GM12874 (cell line): ENCODE results near the gene DKK3.

Experiments
- TF ChIP-seq, protein P1 (sequence below): IDR thresholded peaks from 2 replicates; pipeline ENCODE4 v1.5.1; 2011; ENCODE audit warnings: low read depth, mild to moderate bottlenecking, control low read depth, low read length, moderate library complexity; ENCODE audit not compliant: insufficient read depth

DKK3 gene

DNA sequence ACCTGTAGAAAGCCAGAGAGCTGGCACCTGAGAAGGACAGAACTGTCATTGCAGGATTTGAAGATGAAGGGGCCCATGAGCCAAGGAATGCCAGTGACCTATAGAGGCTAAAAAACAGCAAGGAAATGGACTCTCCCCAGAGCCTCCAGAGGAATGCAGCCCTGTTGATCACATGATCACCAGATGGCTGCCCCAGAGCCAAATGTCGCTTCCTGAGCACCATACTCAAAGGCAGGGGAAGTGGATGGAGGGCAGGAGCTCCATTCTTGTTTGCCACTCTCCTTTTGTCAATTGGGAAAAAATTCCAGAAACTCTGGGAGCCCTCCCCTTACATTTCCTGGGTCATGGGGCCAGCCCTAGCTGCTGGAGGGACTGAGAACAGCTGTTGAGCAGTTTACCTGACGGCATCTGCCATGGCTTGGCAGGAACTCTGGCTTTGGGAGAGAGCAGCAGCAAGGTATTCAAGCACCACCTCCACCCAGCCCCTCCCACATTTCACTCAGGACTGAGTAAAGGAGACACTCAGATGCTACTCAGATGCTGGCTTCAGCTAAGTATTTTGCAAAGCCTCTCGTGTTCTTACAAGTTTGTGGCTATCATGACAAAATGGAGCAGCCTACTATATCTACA is 46.9 kb downstream of the DKK3 start:
- TF ChIP-seq, protein P1, sequence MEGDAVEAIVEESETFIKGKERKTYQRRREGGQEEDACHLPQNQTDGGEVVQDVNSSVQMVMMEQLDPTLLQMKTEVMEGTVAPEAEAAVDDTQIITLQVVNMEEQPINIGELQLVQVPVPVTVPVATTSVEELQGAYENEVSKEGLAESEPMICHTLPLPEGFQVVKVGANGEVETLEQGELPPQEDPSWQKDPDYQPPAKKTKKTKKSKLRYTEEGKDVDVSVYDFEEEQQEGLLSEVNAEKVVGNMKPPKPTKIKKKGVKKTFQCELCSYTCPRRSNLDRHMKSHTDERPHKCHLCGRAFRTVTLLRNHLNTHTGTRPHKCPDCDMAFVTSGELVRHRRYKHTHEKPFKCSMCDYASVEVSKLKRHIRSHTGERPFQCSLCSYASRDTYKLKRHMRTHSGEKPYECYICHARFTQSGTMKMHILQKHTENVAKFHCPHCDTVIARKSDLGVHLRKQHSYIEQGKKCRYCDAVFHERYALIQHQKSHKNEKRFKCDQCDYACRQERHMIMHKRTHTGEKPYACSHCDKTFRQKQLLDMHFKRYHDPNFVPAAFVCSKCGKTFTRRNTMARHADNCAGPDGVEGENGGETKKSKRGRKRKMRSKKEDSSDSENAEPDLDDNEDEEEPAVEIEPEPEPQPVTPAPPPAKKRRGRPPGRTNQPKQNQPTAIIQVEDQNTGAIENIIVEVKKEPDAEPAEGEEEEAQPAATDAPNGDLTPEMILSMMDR: no peak

DNA sequence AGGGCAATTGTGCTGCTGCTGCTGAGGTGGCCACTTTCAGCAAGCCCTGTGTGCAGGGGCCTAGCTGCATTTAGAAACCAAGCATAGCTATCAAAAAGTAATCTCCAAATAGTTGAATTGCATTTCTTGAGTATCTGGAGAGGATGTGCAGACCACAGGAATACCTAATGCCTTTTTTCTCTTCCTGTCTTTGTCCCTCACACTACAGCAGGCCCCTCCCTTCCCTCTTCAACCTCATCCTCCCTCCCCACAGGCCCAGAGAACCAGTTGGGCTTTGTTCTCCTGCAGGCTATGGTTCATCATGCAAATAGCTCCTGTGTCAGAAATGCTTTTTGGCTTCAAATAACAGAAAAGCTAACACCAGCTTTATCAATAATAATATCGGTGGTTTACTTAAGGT is 47.7 kb downstream of the DKK3 start:
- TF ChIP-seq, protein P1: no peak

DNA sequence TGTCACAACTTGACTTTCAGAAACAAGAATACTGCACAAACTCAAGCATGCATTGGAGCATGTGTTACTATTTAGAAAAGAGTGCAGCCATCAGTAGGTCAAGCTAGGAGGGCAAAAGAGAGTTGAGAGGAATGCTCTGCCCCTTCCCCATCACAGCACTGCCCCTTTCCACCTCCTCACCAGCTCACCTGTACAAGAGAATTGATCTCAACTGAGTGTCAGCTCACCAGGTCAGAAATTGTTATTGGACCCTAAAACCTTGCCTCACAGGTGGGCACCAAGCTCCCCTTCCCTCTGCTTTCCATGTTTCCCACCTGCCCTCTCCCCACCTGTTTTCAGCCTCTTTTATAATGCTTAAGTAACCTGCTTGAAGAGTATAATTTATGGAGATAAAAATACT is 48.8 kb downstream of the DKK3 start:
- TF ChIP-seq, protein P1: no peak

DNA sequence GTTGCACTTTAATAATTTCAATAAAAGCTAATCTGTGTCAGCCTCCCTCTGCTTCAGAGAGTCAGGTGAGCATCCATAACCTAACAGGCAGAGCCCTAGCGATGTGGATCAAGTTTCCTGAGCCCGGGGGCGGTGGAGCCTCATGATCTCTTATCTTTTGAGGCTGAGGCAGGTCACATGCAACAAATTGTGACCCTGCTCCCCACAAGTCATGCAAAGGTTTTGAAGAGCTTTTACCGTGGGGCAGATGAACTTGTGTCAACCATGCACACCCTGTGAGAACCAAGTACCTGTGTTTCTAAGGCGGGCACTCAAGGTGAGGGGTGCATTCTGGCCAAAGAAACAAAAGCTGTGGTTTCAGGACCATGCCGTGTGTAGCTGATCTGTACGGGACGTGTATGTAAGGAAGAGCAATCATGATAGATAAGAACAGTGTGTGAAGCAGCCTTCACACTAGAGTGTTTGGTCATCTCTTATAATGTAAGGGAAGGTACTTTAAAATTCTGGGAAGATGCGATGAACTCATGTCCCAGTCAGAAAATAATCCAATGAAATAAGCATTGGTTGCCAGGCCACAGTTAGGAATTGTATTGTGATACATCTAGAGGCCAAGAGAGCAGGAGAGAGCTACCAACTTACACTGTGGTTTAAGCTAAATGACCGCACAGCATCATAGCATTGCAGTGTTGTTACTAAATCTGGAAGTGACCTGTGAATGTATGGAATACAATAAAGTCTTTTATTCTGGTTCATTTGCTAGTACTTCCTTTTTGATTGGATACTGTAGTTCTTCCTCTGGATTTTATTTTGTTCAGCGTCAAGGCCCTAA is 49.8 kb downstream of the DKK3 start:
- TF ChIP-seq, protein P1: no peak

DNA sequence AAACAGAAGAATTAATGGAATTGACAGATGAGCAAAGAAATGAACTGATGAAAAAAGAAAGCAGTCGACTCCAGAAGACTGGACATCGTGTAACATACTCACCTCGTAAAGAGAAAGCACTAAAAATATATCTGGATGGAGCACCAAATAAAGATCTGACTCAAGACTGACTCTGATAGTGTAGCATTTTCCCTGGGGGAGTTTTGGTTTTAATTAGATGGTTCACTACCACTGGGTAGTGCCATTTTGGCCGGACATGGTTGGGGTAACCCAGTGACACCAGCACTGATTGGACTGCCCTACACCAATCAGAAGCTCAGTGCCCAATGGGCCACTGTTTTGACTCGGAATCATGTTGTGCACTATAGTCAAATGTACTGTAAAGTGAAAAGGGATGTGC is 52.4 kb downstream of the DKK3 start:
- TF ChIP-seq, protein P1: no peak

DNA sequence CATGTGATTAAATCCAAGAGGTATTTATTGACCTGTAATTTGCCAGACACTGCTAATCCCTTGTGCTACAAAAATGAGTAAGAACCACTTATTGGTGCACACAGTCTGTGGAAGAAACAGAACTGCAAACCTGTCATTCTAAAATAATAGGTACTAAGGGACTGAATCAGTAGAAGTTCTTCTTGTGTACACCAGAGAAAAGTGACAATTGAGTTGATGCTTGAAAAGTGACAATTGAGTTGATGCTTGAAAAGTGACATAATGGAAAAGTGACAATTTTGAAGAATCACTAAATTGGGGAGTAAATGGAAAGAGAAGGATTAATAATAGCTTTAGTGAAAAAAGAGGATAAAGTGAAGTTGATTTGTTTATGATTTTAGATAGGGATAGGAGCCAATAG is 56.4 kb downstream of the DKK3 start:
- TF ChIP-seq, protein P1: no peak

DNA sequence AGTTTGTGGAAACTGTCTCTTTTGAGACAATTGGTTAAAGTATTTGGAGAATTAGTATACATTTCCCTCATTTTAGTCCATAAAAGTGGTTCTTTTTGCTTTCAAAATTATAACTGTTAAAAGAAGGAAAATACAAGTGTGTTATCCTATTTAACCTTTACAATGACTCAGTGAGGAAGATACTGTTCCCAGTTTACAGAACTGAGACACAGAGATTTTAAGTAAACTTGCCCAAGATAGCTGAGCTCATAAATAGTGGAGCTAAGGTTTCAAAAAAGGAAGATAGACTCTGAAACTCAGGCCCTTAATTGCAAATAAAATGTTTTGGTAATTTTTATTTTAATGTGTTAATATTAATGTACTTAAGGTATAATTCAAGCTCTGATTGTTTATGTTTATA is 58.9 kb downstream of the DKK3 start:
- TF ChIP-seq, protein P1: no peak
